ENCODE data around the gene MACO1.
"Not testable (repeated sequence)": the region's sequence is repeated elsewhere in the genome, so short reads cannot be mapped to it uniquely, and the experiment has no call there.

Gene MACO1

GRCh38 chr1:25492323-25492722 is 61.6 kb downstream of the MACO1 start:
- no peak for DNase-seq

- no peak for DNase-seq
Observed at GRCh38 chr1:25494952-25495351, 64.3 kb downstream of the MACO1 start.

- no peak for DNase-seq
Observed at GRCh38 chr1:25500694-25501093, 70.0 kb downstream of the MACO1 start.

- no peak for DNase-seq
Observed at GRCh38 chr1:25501235-25502058, 70.8 kb downstream of the MACO1 start.

- no peak for DNase-seq
Observed at GRCh38 chr1:25502957-25503356, 72.3 kb downstream of the MACO1 start.

GRCh38 chr1:25503551-25504426 is 73.1 kb downstream of the MACO1 start:
- no peak for DNase-seq

- DNase-seq, result no peak
Observed at GRCh38 chr1:25504706-25505595, 74.3 kb downstream of the MACO1 start.

- no peak for DNase-seq
Observed at GRCh38 chr1:25505656-25506385, 75.1 kb downstream of the MACO1 start.

GRCh38 chr1:25506566-25507463 is 76.1 kb downstream of the MACO1 start:
- DNase-seq, result not testable (repeated sequence)

- DNase-seq, result no peak
Observed at GRCh38 chr1:25513666-25514065, 83.0 kb downstream of the MACO1 start.

- DNase-seq, result no peak
Observed at GRCh38 chr1:25515033-25515432, 84.3 kb downstream of the MACO1 start.

GRCh38 chr1:25516686-25517085 is 86.0 kb downstream of the MACO1 start:
- DNase-seq, result no peak

GRCh38 chr1:25517476-25518394 is 87.0 kb downstream of the MACO1 start:
- DNase-seq, result no peak

- no peak for DNase-seq
Observed at GRCh38 chr1:25519624-25520023, 88.9 kb downstream of the MACO1 start.

- no peak for DNase-seq
Observed at GRCh38 chr1:25520446-25521061, 89.9 kb downstream of the MACO1 start.

- no peak for DNase-seq
Observed at GRCh38 chr1:25522031-25522655, 91.4 kb downstream of the MACO1 start.

- no peak for DNase-seq
Observed at GRCh38 chr1:25523542-25523941, 92.8 kb downstream of the MACO1 start.

GRCh38 chr1:25524568-25525360 is 94.1 kb downstream of the MACO1 start:
- no peak for DNase-seq

Data from GOT3 (cell line).